ENCODE results near the gene FAM209A.

GRCh38 chr20:56503916-56504315 is 20.6 kb upstream of the FAM209A start:
- TF ChIP-seq, protein P1, sequence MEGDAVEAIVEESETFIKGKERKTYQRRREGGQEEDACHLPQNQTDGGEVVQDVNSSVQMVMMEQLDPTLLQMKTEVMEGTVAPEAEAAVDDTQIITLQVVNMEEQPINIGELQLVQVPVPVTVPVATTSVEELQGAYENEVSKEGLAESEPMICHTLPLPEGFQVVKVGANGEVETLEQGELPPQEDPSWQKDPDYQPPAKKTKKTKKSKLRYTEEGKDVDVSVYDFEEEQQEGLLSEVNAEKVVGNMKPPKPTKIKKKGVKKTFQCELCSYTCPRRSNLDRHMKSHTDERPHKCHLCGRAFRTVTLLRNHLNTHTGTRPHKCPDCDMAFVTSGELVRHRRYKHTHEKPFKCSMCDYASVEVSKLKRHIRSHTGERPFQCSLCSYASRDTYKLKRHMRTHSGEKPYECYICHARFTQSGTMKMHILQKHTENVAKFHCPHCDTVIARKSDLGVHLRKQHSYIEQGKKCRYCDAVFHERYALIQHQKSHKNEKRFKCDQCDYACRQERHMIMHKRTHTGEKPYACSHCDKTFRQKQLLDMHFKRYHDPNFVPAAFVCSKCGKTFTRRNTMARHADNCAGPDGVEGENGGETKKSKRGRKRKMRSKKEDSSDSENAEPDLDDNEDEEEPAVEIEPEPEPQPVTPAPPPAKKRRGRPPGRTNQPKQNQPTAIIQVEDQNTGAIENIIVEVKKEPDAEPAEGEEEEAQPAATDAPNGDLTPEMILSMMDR (IDR thresholded peaks at IDR 0.05) = no peak
- no peak for TF ChIP-seq POLR2A (IDR thresholded peaks at IDR 0.05)

All from testis (tissue), 2 donors.